IPS DF 4.7 (cell line): ENCODE data around the gene TNFSF13.

Experiments used
- DNase-seq: peaks from one replicate; pipeline ENCODE4 v3.0.0-alpha.2; 2013; ENCODE audit warnings: low spot score; ENCODE audit errors: extremely low read depth

TNFSF13 gene

GRCh38 chr17:7558544-7559319, at the start of gene TNFSF13:
Gene TNFSF13 (plus strand): TSS chr17:7558750. CDS start chr17:7559040, 290 bp downstream.
- no peak for DNase-seq

DNA sequence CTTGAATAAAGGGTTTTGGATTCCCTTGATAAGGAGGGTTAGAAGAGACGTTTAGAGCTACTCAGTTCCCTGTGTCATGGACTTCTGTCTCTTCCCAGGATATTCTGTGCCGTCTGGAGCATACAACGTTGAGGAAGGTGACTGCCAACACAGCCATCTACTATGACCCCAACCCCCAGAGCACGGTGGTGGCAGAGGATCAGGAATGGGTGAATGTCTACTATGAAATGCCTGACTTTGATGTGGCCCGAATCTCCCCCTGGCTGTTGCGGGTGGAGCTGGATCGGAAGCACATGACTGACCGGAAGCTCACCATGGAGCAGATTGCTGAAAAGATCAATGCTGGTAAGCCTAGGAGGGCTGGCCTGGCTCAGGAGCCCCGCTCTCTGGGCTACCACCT, 49.7 kb upstream of the TNFSF13 start:
- DNase-seq, result no peak

GRCh38 chr17:7509937-7510336, 48.6 kb upstream of the TNFSF13 start:
- no peak for DNase-seq

- DNase-seq, result no peak
These were observed 47.4 kb upstream of the TNFSF13 start for GRCh38 chr17:7511108-7511507.

DNA sequence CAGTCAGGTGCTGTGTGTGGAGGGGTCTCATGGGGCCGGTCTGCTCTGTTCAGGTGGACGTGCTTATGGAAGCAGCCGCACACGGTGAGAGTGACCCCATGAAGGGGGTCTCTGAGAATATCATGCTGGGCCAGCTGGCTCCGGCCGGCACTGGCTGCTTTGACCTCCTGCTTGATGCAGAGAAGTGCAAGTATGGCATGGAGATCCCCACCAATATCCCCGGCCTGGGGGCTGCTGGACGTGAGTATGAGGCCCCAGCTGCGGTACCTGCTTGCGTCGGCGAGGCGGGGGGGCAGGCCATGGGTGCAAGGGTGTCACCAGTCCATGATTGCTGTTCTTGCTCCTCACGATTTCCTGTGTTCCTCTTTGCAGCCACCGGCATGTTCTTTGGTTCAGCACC, 46.4 kb upstream of the TNFSF13 start:
- no peak for DNase-seq

- DNase-seq, result no peak
These were observed 45.6 kb upstream of the TNFSF13 start for GRCh38 chr17:7512824-7513540.

- DNase-seq, result no peak
These were observed 44.6 kb upstream of the TNFSF13 start for GRCh38 chr17:7513850-7514419.

DNA sequence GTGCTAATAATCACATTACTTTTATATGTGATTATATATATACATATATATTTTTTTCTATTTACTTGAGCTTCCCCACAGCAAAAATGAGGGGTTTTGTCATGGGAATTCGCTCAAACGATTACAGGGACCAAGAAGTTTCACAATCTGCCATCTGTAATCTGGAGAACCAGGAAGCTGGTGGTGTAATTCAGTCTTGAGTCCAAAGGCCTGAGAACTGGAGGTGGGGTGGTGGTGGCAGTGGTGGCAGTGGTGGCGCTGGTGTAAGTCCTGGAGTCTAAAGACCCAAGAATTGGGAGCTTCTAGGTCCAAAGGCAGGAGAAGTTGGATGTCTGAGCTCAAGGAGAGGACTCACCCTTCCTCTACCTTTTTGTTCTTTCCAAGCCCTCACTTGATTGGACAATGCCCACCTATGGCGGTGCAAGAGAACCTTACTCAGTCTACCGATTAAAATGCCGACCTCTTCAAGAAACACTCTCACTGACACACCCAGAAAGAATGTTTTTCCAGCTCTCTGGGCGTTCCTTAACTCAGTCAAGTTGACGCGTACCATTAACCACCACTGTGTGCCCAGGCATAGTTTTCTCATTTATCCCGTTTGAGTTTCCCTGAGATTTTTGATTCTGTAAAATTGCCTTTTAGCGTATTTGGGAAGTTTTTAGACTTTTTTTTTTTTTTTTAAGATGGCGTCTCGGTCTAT, 42.5 kb upstream of the TNFSF13 start:
- DNase-seq, result no peak

DNA sequence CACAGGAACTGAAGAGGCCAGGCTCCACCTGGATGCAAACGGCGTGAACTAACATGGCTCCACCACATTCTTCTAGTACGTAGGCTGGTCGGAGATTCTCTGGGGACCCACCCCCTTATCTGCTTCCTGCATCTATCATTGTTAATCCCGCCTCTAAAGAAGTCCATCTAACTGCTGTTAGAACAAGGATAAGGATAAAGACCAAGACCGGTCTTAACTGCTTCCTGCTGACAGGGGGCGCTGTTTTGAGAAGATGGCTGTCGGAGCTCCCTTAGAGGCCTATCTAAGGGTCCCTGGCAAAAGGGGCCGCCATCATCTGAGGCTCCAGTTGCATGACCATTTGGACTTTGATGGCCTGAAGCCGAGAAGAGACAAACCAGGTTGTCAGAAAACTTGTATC, 35.5 kb upstream of the TNFSF13 start:
- DNase-seq, result peak; percentile 68

- no peak for DNase-seq
These were observed 29.7 kb upstream of the TNFSF13 start for GRCh38 chr17:7528842-7529241.

GRCh38 chr17:7530023-7530900, 28.3 kb upstream of the TNFSF13 start:
- no peak for DNase-seq

- DNase-seq, result no peak
These were observed 20.5 kb upstream of the TNFSF13 start for GRCh38 chr17:7538050-7538449.

DNA sequence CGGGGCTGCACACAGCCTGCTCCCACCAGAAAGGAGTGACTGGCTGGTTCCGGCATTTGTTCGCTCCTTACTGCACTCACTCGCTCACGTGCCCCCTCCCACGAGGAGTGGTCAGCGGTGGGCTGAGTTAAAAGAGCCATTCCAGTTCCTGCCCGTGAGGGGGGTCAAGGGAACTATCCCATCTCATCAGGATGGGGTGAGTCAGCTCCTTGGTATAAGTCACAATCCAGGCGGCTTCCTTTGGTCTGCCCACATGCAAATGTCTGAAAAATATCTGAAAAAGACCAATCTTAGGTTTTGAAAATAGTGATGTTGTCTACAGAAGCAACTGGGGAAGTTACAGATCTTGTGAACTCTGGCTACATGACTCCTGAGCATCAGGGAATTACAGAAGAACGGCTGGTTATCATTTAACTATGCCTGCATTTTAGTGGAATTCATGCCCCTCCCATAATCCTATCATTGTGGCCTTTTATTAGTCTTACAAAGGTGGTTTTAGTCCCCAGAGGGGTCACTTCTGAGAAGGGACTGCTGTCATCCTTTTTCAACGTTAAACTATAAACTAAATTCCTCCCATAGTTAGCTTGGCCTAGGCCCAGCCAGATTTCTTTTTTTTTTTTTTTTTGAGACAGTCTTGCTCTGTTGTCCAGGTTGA, 19.5 kb upstream of the TNFSF13 start:
- DNase-seq, result no peak

GRCh38 chr17:7541074-7541621, 17.4 kb upstream of the TNFSF13 start:
- no peak for DNase-seq

- DNase-seq, result no peak
These were observed 13.6 kb upstream of the TNFSF13 start for GRCh38 chr17:7544911-7545310.

- DNase-seq, result no peak
These were observed 9.8 kb upstream of the TNFSF13 start, which contains the start of gene TNFSF12 for GRCh38 chr17:7548585-7549400. Gene TNFSF12 (plus strand): TSS chr17:7549058. CDS start chr17:7549154, 96 bp downstream.

DNA sequence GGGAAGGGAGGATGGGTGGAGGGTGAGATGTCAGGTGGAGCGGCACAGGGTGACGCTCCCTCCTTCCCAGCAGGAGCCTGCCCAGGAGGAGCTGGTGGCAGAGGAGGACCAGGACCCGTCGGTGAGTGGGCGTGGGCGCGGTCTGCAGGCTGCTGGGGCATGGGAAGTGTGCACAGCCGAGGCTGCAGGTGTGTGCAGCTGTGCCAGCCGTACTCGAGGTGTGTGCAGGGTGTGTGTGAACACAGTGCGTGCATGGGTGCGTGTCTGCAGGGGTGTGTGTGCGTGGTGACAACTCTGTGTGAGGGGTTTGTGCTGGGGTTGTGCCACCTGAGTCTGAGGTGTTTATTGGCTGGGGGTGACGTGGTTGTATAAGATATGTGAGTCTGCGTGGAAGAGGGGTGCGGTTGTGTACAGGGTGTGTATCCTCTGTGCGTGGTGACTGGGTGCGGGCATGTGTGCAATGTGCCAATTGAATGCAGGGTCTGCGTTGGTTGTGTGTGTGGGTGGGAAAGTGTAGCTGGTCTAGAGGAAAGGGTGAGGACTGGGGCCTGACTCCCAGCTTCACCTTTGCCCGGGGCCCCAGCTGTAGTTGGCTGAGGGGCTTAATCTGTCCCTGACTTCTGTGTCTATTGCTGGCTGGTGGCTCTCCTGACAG, 9.0 kb upstream of the TNFSF13 start:
- DNase-seq, result no peak

DNA sequence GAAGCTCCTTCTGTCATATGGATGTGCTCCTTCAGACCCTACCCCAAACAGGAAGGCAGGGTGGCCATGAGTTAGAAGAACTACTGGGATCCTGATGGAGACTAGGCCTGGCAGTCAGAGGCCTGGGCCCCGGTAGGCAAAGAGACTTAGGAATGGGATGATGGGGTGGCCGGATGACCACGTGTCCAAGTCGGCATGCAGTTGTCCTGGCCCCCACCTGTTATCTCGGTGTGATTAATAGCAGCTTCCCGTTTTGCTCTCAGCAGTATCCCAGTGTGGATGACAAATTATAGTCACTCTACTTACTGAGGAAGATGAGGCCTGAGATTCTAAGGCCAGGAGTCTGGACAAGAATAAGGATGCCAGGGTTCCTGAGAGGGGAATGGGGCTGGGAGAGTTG, 8.2 kb upstream of the TNFSF13 start:
- DNase-seq, result no peak

DNA sequence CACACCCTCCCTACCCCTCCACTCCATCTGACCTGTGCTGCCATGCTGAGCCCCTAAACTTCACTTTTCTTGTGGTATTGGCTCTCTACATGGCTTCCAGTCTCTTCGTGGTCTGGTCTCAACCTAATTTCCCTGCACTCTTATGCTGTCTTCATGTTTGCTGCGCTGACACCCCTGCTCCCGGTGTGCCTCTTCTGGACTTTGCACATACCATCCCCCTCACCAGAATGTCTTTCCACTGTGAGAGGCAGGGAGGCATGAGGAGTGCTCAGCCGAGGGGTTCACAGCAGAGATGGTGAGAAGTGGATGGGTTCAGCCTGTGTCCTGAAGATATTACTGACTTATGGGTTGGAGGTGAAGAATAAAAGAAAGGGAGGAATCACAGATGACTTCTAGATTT, 7.2 kb upstream of the TNFSF13 start:
- DNase-seq, result no peak
